OCI-M1 (cell line): ENCODE results near the gene CYB5RL.
A peak's percentile ranks its signal among the peaks of the same experiment; 100 is the strongest.

ENCODE experiments used
- DNase-seq: peaks from one replicate; lab custom pipeline; 2025; lab: John Stamatoyannopoulos, UW

Gene CYB5RL

GRCh38 chr1:54159733-54160316 is 40.0 kb downstream of the CYB5RL start:
- no peak for DNase-seq

- DNase-seq: no peak
These were observed 41.8 kb downstream of the CYB5RL start for GRCh38 chr1:54158071-54158470.

- no peak for DNase-seq
These were observed 42.4 kb downstream of the CYB5RL start for GRCh38 chr1:54157401-54157800.

GRCh38 chr1:54156986-54157385 is 42.8 kb downstream of the CYB5RL start:
- no peak for DNase-seq

- DNase-seq: no peak
These were observed 43.6 kb downstream of the CYB5RL start for GRCh38 chr1:54156201-54156600.

GRCh38 chr1:54153535-54154439 is 46.0 kb downstream of the CYB5RL start:
- DNase-seq: peak; percentile 16

GRCh38 chr1:54152696-54153095 is 47.1 kb downstream of the CYB5RL start, which contains the start of gene CDCP2:
CDCP2 (minus strand) TSS chr1:54153000; CDS start chr1:54152922, 78 bp downstream.
- DNase-seq: no peak

GRCh38 chr1:54151013-54151412 is 48.8 kb downstream of the CYB5RL start:
- no peak for DNase-seq
